Naive B cell (primary cell): ENCODE data around the gene DUSP22. TPM values are rescaled to one million over a fixed set of nuclear protein-coding genes. Genes with fewer than 3 reads are reported as not detected.

ENCODE experiments used
- ATAC-seq, 2 donors: fragments of 150-1000 bp; cut with Tn5 transposase; 2 replicates each; pipeline ENCODE4 v1.10.0; 2021; ENCODE audit warnings: low read depth in 2 of 2, mild to moderate bottlenecking in 2 of 2, moderate library complexity in 2 of 2
- DNase-seq: peaks from one replicate; pipeline ENCODE4 v3.0.0; 2022
- H3K27ac Mint-ChIP-seq, 6 donors: one replicate each; pipeline ENCODE4 v1.8.0; 2020 to 2022; ENCODE audit warnings: mild to moderate bottlenecking in 6 of 6, mixed read lengths in 6 of 6, moderate library complexity in 5 of 6, inconsistent platforms in 2 of 6
- H3K27me3 Mint-ChIP-seq, 3 donors: one replicate each; pipeline ENCODE4 v1.8.0; 2021 to 2022; ENCODE audit warnings: mixed read lengths in 3 of 3, mild to moderate bottlenecking in 1 of 3
- H3K36me3 Mint-ChIP-seq, 2 donors: one replicate each; pipeline ENCODE4 v1.8.0; 2020 to 2022; ENCODE audit warnings: mixed read lengths in 2 of 2, inconsistent platforms in 1 of 2, mild to moderate bottlenecking in 1 of 2
- H3K4me1 Mint-ChIP-seq, 3 donors: one replicate each; pipeline ENCODE4 v1.8.0; 2020 to 2022; ENCODE audit warnings: mixed read lengths in 3 of 3, inconsistent platforms in 1 of 3, mild to moderate bottlenecking in 1 of 3, moderate library complexity in 1 of 3
- H3K4me3 Mint-ChIP-seq, 8 donors: one replicate each; pipeline ENCODE4 v1.8.0; 2020 to 2022; ENCODE audit warnings: mild to moderate bottlenecking in 8 of 8, mixed read lengths in 8 of 8, moderate library complexity in 8 of 8, inconsistent platforms in 2 of 8
- H3K9me3 Mint-ChIP-seq, 7 donors: one replicate each; pipeline ENCODE4 v1.8.0; 2020 to 2022; ENCODE audit warnings: mixed read lengths in 7 of 7, mild to moderate bottlenecking in 5 of 7, inconsistent platforms in 2 of 7, moderate library complexity in 1 of 7
- polyA plus RNA-seq, 6 donors: library from polyadenylated mRNA; unstranded; fragments of 300-500 nt; fragmentation: Illumina TruSeq; gene quantifications; one replicate each; pipeline ENCODE4 v1.2.3, GENCODE V29; 2021; ENCODE audit warnings: low read depth in 6 of 6

DUSP22 gene
- polyA plus RNA-seq, 6 donors from 2014 or later, result 89.6 to 177 (median 134) TPM

DNA sequence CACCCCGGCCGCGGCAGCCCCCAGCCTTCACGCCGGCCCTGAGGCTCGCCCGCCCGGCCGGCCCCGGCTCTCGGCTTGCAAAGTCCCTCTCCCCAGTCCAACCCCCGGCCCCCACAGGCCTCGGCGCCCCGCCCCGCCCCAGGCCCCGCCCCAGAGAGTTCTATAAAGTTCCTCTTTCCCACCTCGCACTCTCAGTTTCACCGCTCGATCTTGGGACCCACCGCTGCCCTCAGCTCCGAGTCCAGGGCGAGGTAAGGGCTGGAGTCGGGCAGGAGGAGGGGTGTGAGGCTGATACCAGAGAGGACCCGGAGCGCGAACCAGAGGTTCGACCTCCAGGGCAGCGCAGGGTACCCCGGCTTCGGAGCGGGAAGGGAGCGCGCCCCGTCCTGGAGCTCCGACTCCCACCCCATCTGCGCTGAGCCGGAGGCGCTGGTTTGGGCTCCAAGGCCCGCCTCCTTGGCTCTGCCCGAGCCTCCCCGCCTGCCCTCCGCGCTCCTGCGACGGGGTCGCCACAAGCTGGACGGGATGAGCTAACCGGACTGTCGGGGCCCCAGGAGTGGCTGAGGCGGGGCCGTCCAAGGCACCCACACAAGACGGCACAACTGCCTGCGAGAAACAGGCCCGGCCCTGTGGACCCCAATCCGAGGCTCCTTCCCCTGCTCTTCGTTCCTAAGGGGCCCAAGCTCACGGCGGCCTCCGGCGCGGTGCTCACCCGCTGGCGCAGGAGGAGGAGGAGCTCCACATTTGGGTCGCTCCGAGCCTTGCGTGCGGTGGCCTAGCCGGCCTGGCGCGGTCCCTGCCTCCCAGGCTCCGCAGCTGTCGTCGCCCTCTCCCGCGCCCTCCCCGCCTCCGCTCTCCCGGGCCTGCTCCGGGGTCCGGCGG, 99.5 kb downstream of the DUSP22 start, which contains the start of gene IRF4:
Gene IRF4, plus strand, starts transcription at position 194 of the 882 bp plus-strand sequence. CDS start 1,401 bp downstream, outside the sequence.
- DNase-seq (peak; percentile 78), ATAC-seq (peak; percentile 71 to 75)
- Mint-ChIP-seq H3K27me3 (peaks cover 4 to 5% (median 5%) of the 10 kb centered on the region in 3 donors), H3K36me3 (peaks cover 12 to 21% of the 10 kb centered on the region in 2 donors), H3K4me1 (peaks cover 37 to 44% (median 39%) of the 10 kb centered on the region in 3 donors), H3K4me3 (peak within 1 kb of the TSS; percentile 89 to 100 (median 98)), H3K27ac (peak within 1 kb of the TSS; percentile 98 to 99 (median 98)), H3K9me3 (peaks cover 0 to 2% (median 0%) of the 10 kb centered on the region in 7 donors)

DNA sequence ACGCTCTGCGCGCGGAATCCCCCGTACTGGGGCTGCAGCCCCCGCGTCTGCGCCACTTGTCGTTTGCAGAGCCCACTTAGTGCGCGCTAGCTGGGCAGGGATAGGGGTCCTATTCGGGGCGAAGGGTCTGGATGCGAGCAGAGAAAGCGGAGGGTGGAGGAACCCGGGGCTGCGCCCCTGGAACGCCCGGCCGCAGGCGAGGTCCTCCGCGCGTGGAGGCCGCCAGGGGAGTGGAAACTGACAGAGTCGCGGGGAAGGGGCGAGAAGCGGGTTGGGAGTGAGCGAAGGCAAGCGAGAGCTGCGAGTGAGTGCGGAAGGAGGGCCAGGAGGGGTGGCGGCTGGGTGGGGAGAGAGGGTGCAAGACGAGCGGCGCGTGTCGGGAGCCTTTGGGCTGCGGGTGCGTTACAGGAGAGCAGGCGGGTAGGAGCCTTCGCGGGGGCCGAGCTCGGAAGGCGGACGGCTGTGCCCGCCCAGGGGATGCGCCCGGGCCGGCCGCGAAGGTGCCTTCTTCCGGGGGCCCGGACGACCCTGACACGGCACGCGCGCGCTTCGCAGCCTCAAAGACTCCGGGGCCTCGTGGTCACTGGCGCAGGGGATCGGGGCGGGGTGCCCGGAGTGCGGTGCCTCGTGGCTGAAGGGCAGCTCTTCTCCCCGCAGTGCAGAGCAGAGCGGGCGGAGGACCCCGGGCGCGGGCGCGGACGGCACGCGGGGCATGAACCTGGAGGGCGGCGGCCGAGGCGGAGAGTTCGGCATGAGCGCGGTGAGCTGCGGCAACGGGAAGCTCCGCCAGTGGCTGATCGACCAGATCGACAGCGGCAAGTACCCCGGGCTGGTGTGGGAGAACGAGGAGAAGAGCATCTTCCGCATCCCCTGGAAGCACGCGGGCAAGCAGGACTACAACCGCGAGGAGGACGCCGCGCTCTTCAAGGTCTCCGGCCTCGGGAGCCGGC, 100.4 kb downstream of the DUSP22 start:
- peak overlapping the region; percentile 72 to 98 (median 98) for H3K27ac Mint-ChIP-seq
- peaks cover 0 to 2% (median 0%) of the 10 kb centered on the region in 7 donors for H3K9me3 Mint-ChIP-seq
- ATAC-seq, result peak; percentile 9 to 11
- H3K36me3 Mint-ChIP-seq, result peaks cover 20 to 29% of the 10 kb centered on the region in 2 donors
- H3K4me1 Mint-ChIP-seq, result peaks cover 46 to 53% (median 49%) of the 10 kb centered on the region in 3 donors
- peak overlapping the region; percentile 89 to 100 (median 98) for H3K4me3 Mint-ChIP-seq
- no peak for DNase-seq
- H3K27me3 Mint-ChIP-seq, result peaks cover 0 to 4% (median 0%) of the 10 kb centered on the region in 3 donors

DNA sequence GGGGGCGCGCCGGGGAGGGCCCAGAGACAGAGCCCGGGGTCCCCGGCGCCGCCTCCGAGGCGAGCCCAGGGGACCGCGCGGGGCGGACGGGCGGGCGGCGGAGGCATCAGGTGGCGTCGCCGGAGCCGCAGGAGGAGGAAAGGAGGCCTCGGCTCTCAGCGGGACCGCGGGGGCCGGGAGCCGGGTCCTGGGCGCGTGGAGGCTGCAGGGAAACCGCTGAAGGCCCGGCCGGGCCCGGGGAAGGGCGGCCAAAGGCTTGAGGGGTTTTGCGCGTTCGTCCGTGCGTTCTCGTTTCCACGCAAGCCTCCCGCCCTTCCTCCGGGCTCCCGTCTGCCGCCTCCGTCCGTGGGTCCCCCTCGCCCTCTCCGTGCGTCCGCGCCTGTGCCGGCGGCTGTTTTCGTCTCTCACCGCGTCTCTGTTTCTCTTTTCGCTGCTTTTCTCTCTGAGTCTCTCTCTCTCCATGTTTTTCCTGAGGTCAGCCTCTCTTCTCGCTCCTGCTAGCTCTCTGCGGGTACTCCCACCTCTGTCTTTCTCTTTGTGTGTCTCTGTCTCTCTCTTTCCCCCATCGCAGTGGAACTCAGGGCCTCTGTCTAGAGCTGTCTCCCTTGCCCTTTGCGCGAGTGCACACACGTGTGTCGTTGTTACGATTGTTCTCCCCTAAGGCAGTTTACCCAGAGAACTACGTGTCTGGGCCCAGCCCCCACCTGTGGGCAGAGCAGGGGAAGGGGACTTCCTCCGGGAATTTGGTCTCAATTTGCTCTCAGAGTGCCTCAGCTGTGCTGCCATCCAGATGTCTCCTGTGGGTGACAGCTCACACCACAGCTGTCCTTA, 101.3 kb downstream of the DUSP22 start:
- peak overlapping the region; percentile 78 to 98 (median 96) for H3K27ac Mint-ChIP-seq
- H3K4me3 Mint-ChIP-seq, result peak overlapping the region; percentile 89 to 100 (median 99)
- peaks cover 0 to 1% (median 0%) of the 10 kb centered on the region in 3 donors for H3K27me3 Mint-ChIP-seq
- DNase-seq (no peak), ATAC-seq (peak in 1 of 2 donors; percentile 1)
- peaks cover 0 to 2% (median 0%) of the 10 kb centered on the region in 7 donors for H3K9me3 Mint-ChIP-seq
- peaks cover 52 to 61% (median 55%) of the 10 kb centered on the region in 3 donors for H3K4me1 Mint-ChIP-seq
- peaks cover 23 to 32% of the 10 kb centered on the region in 2 donors for H3K36me3 Mint-ChIP-seq

DNA sequence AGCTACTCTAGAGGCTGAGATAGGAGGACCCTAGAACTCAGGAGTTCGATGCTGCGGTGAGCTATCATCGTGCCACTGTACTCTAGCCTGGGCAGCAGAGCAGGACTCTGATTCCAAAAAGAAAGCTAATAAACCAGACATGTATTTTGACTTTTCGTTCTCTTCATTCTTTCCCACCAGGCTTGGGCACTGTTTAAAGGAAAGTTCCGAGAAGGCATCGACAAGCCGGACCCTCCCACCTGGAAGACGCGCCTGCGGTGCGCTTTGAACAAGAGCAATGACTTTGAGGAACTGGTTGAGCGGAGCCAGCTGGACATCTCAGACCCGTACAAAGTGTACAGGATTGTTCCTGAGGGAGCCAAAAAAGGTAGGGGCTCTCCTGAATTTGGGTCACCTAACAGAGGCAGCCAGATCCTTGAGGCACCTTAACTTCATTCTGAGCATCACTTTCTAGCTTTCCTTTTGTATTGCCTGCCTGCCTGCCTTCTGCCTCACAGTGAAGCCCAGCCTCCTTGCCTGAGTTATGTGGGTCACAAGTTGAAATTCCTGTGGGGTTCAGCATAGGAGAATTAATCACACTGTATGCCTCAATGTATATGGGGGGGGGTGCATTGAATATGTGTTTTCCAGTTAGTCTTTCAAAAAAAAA, 102.5 kb downstream of the DUSP22 start:
- Mint-ChIP-seq H3K27ac (peak overlapping the region; percentile 78 to 98 (median 92)), H3K9me3 (peaks cover 0 to 2% (median 0%) of the 10 kb centered on the region in 7 donors), H3K36me3 (peaks cover 23 to 32% of the 10 kb centered on the region in 2 donors), H3K27me3 (no peaks in the 10 kb centered on the region), H3K4me1 (peaks cover 60 to 71% (median 62%) of the 10 kb centered on the region in 3 donors), H3K4me3 (peak overlapping the region in 7 of 8 donors; percentile 86 to 100 (median 97))
- ATAC-seq (no peak), DNase-seq (no peak)

DNA sequence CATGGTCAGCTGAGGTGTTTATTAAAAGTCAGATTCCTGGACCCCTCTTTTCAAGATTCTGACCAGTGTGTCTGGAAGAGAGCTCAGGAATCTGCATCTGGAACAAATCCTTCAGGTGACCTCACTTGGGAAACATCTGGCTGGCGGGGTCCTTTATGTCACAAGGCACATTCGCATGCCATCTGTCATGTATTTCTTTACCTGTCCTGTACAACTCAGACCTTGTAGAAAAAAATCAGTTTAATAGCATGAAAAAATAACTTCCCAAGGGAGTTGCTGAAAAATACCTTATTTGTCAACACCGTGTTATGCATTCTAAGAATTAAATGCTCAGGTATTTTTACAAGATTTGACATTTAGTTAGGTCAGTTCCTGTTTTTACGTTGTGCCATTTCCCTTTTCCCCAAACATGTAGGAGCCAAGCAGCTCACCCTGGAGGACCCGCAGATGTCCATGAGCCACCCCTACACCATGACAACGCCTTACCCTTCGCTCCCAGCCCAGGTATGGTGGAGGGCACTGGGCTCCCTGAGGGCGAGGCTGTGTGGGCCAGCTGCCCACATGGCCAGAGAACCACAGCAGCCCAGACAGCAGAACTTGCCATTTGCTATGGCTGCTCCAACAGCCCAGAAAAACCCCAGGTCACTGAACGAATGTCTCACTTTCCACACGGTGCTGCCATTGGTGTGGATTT, 103.3 kb downstream of the DUSP22 start:
- peak overlapping the region in 5 of 6 donors; percentile 77 to 98 (median 91) for H3K27ac Mint-ChIP-seq
- peaks cover 0 to 2% (median 0%) of the 10 kb centered on the region in 7 donors for H3K9me3 Mint-ChIP-seq
- peaks cover 61 to 70% (median 64%) of the 10 kb centered on the region in 3 donors for H3K4me1 Mint-ChIP-seq
- no peak for DNase-seq
- no peak for ATAC-seq
- H3K4me3 Mint-ChIP-seq, result peak overlapping the region in 4 of 8 donors; percentile 29 to 97 (median 86)
- peaks cover 23 to 32% of the 10 kb centered on the region in 2 donors for H3K36me3 Mint-ChIP-seq
- H3K27me3 Mint-ChIP-seq, result no peaks in the 10 kb centered on the region

DNA sequence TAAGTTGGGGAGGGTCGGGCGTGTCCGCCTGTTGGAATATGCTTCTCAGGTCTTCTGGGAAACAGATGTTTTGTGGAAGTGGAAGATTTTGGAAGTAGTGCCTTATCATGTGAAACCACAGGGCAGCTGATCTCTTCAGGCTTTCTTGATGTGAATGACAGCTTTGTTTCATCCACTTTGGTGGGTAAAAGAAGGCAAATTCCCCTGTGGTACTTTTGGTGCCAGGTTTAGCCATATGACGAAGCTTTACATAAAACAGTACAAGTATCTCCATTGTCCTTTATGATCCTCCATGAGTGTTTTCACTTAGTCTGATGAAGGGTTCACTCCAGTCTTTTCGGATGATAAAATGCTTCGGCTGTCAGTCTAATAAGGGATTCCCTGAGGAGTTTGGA, 103.8 kb downstream of the DUSP22 start:
- Mint-ChIP-seq H3K27ac (peak overlapping the region in 3 of 6 donors; percentile 91 to 98 (median 93)), H3K9me3 (peaks cover 0 to 2% (median 0%) of the 10 kb centered on the region in 7 donors), H3K4me1 (peaks cover 55 to 67% (median 62%) of the 10 kb centered on the region in 3 donors), H3K36me3 (peaks cover 23 to 32% of the 10 kb centered on the region in 2 donors), H3K4me3 (peak overlapping the region in 1 of 8 donors; percentile 96), H3K27me3 (no peaks in the 10 kb centered on the region)
- ATAC-seq, result no peak
- no peak for DNase-seq

DNA sequence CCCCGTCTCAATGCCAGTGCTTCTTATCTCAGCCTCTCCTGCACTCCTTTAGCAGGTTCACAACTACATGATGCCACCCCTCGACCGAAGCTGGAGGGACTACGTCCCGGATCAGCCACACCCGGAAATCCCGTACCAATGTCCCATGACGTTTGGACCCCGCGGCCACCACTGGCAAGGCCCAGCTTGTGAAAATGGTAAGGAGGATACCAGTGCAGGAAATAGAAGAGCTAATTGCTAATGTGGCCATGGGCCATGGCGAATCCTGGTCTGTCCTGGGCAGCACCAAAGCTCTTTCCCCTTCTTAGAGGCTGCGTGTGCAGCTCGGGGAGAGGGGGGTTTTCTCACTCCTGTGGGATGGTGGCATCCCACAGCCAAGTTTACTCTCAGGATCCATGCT, 104.8 kb downstream of the DUSP22 start:
- ATAC-seq, result no peak
- Mint-ChIP-seq H3K27ac (peak overlapping the region in 5 of 6 donors; percentile 23 to 95 (median 48)), H3K36me3 (peaks cover 23 to 38% of the 10 kb centered on the region in 2 donors), H3K27me3 (no peaks in the 10 kb centered on the region), H3K9me3 (peaks cover 0 to 2% (median 0%) of the 10 kb centered on the region in 7 donors), H3K4me1 (peaks cover 55 to 75% (median 60%) of the 10 kb centered on the region in 3 donors), H3K4me3 (peak overlapping the region in 4 of 8 donors; percentile 3 to 72 (median 26))
- no peak for DNase-seq

DNA sequence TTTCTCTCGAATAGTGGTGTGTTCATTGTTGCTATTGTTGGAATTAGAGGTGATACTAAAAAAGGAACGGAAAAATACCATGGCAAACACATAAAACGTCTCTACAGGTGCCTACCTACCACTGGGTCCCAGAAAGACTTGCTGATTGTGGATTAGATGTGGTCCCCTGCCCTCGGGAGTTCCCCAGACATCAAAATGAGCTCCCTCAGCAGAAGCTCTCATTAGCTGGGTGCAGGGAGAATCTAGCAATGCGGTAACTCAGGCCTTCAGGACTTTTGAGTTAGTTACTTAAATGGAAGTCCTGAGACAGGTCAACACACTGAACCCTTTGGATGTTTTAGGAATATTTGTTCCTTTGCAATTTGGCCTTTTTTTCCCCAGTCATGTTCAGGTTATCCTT, 105.3 kb downstream of the DUSP22 start:
- peaks cover 0 to 2% (median 0%) of the 10 kb centered on the region in 7 donors for H3K9me3 Mint-ChIP-seq
- H3K36me3 Mint-ChIP-seq, result peaks cover 23 to 43% of the 10 kb centered on the region in 2 donors
- ATAC-seq (no peak), DNase-seq (no peak)
- H3K27me3 Mint-ChIP-seq, result no peaks in the 10 kb centered on the region
- peak overlapping the region; percentile 23 to 95 (median 58) for H3K27ac Mint-ChIP-seq
- H3K4me1 Mint-ChIP-seq, result peaks cover 61 to 80% (median 62%) of the 10 kb centered on the region in 3 donors
- peak overlapping the region in 4 of 8 donors; percentile 32 to 72 (median 44) for H3K4me3 Mint-ChIP-seq

DNA sequence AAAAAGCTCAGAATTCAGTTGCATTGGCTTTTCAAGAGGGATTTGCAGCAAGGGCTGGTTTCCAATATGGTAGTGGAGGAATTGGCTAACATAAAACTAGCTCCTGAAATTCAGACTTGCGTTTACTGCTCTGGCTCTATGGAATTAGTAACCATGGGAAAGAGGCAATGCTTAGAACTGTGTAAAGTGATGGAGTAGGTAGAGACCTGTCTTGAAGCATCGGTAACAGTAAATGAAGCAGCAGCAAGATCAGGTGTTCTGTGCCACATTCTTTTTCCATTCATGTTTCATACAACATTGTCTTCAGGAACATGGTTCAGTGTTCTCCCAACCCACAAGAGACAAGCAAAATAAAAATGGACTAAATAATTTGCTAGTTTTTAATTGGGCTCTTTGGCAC, 105.8 kb downstream of the DUSP22 start:
- peaks cover 0 to 2% (median 0%) of the 10 kb centered on the region in 7 donors for H3K9me3 Mint-ChIP-seq
- no peaks in the 10 kb centered on the region for H3K27me3 Mint-ChIP-seq
- H3K4me1 Mint-ChIP-seq, result peaks cover 64 to 85% (median 65%) of the 10 kb centered on the region in 3 donors
- ATAC-seq (no peak), DNase-seq (no peak)
- peaks cover 23 to 45% of the 10 kb centered on the region in 2 donors for H3K36me3 Mint-ChIP-seq
- H3K27ac Mint-ChIP-seq, result peak overlapping the region in 5 of 6 donors; percentile 23 to 99 (median 84)
- H3K4me3 Mint-ChIP-seq, result peak overlapping the region in 4 of 8 donors; percentile 32 to 84 (median 56)

DNA sequence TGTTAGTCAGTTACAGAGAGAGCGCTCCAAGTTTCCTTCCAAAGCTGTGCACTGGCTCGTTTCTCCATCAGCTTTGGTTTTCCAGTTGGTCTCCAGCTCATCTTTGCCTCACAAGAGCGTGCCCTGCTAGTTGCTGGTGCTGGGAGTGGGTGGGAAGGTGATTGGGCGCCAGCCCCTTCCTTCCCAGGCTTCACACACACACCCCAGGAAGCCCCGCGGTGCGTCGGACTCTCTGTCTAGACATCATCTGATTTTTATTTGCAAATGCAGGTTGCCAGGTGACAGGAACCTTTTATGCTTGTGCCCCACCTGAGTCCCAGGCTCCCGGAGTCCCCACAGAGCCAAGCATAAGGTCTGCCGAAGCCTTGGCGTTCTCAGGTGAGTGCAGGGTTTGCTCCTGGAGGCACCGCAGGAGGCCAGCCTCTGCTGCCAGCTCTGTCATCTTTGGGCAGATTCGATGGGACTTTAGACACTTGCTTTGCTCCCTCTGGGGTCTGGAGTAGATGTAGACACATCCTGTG, 106.3 kb downstream of the DUSP22 start:
- Mint-ChIP-seq H3K36me3 (peaks cover 25 to 42% of the 10 kb centered on the region in 2 donors), H3K9me3 (peaks cover 0 to 1% (median 0%) of the 10 kb centered on the region in 7 donors), H3K27me3 (no peaks in the 10 kb centered on the region), H3K4me3 (peak overlapping the region in 5 of 8 donors; percentile 74 to 87 (median 79)), H3K4me1 (peaks cover 66 to 90% (median 69%) of the 10 kb centered on the region in 3 donors), H3K27ac (peak overlapping the region in 5 of 6 donors; percentile 95 to 99 (median 98))
- DNase-seq, result no peak
- no peak for ATAC-seq
